IPS-18c (cell line): ENCODE results near the gene COG5.

Experiments used
- H3K4me3 ChIP-seq: 2 replicates; pipeline ENCODE4 v1.7.0; 2013; ENCODE audit warnings: low read depth, mild to moderate bottlenecking, low read length, moderate library complexity; ENCODE audit not compliant: insufficient read depth
- H3K9me3 ChIP-seq: one replicate; pipeline ENCODE4 v1.6.1; 2013; ENCODE audit warnings: mild to moderate bottlenecking, low read length, moderate library complexity; ENCODE audit not compliant: control insufficient read depth, insufficient read depth

The COG5 gene

GRCh38 chr7:107446988-107447387 lies 116.7 kb downstream of the COG5 start:
- no peaks in the 10 kb centered on the region for H3K9me3 ChIP-seq
- H3K4me3 ChIP-seq, result no peak overlapping the region

- no peak overlapping the region for H3K4me3 ChIP-seq
- H3K9me3 ChIP-seq, result no peaks in the 10 kb centered on the region
These were observed 117.2 kb downstream of the COG5 start for GRCh38 chr7:107446531-107446930.

- Histone ChIP-seq H3K9me3 (no peaks in the 10 kb centered on the region), H3K4me3 (no peak overlapping the region)
These were observed 121.0 kb downstream of the COG5 start for GRCh38 chr7:107442678-107443077.

GRCh38 chr7:107441581-107442422 lies 121.9 kb downstream of the COG5 start:
- H3K4me3 ChIP-seq, result no peak overlapping the region

GRCh38 chr7:107439025-107439424 lies 124.7 kb downstream of the COG5 start:
- no peaks in the 10 kb centered on the region for H3K9me3 ChIP-seq
- H3K4me3 ChIP-seq, result no peak overlapping the region

More at GRCh38 chr7:107441581-107442422, 121.9 kb downstream of the COG5 start:
- H3K9me3 ChIP-seq, result no peaks in the 10 kb centered on the region

GRCh38 chr7:107435749-107436148 lies 128.0 kb downstream of the COG5 start:
- Histone ChIP-seq H3K4me3 (no peak overlapping the region), H3K9me3 (no peaks in the 10 kb centered on the region)

- no peaks in the 10 kb centered on the region for H3K9me3 ChIP-seq
These were observed 131.5 kb downstream of the COG5 start for GRCh38 chr7:107432261-107432660.

GRCh38 chr7:107430057-107430456 lies 133.7 kb downstream of the COG5 start:
- Histone ChIP-seq H3K9me3 (no peaks in the 10 kb centered on the region), H3K4me3 (no peak overlapping the region)

More at GRCh38 chr7:107432261-107432660, 131.5 kb downstream of the COG5 start:
- no peak overlapping the region for H3K4me3 ChIP-seq

- Histone ChIP-seq H3K4me3 (no peak overlapping the region), H3K9me3 (no peaks in the 10 kb centered on the region)
These were observed 135.1 kb downstream of the COG5 start for GRCh38 chr7:107428642-107429041.

- no peaks in the 10 kb centered on the region for H3K9me3 ChIP-seq
- H3K4me3 ChIP-seq, result no peak overlapping the region
These were observed 136.3 kb downstream of the COG5 start for GRCh38 chr7:107427462-107427861.

GRCh38 chr7:107414198-107414597 lies 149.5 kb downstream of the COG5 start:
- no peak overlapping the region for H3K4me3 ChIP-seq
- H3K9me3 ChIP-seq, result no peaks in the 10 kb centered on the region

GRCh38 chr7:107408349-107408748 lies 155.4 kb downstream of the COG5 start:
- no peak overlapping the region for H3K4me3 ChIP-seq

GRCh38 chr7:107405559-107405958 lies 158.2 kb downstream of the COG5 start:
- Histone ChIP-seq H3K4me3 (no peak overlapping the region), H3K9me3 (no peaks in the 10 kb centered on the region)

More at GRCh38 chr7:107408349-107408748, 155.4 kb downstream of the COG5 start:
- H3K9me3 ChIP-seq, result no peaks in the 10 kb centered on the region

GRCh38 chr7:107404740-107405537 lies 158.8 kb downstream of the COG5 start:
- Histone ChIP-seq H3K4me3 (no peak overlapping the region), H3K9me3 (no peaks in the 10 kb centered on the region)

GRCh38 chr7:107398161-107398560 lies 165.6 kb downstream of the COG5 start:
- no peaks in the 10 kb centered on the region for H3K9me3 ChIP-seq
- H3K4me3 ChIP-seq, result no peak overlapping the region

- Histone ChIP-seq H3K9me3 (no peaks in the 10 kb centered on the region), H3K4me3 (no peak overlapping the region)
These were observed 166.7 kb downstream of the COG5 start for GRCh38 chr7:107396990-107397389.

- Histone ChIP-seq H3K9me3 (no peaks in the 10 kb centered on the region), H3K4me3 (no peak overlapping the region)
These were observed 167.6 kb downstream of the COG5 start for GRCh38 chr7:107396081-107396480.

GRCh38 chr7:107394831-107395230 lies 168.9 kb downstream of the COG5 start:
- no peak overlapping the region for H3K4me3 ChIP-seq
- H3K9me3 ChIP-seq, result no peaks in the 10 kb centered on the region
